Forelimb muscle (tissue), 1 donor: ENCODE data around the gene NDOR1. TPM values are rescaled to one million over a fixed set of nuclear protein-coding genes. Genes with fewer than 3 reads are reported as not detected.

Experiments
- DNase-seq: peaks from one replicate; pipeline ENCODE4 v3.0.0-alpha.2; 2013; ENCODE audit warnings: low read depth
- polyA plus RNA-seq: library from polyadenylated mRNA; unstranded; fragments of 120-200 nt; gene quantifications from one replicate; pipeline ENCODE4 v1.2.1, GENCODE V29; 2013; ENCODE audit not compliant: insufficient read length

NDOR1 gene
- polyA plus RNA-seq, 1 donor = 7.0 TPM

- no peak for DNase-seq
Observed at GRCh38 chr9:137220317-137221094, 15.0 kb downstream of the NDOR1 start.

- DNase-seq = no peak
Observed at GRCh38 chr9:137221095-137221505, 15.6 kb downstream of the NDOR1 start.

- no peak for DNase-seq
Observed at GRCh38 chr9:137221506-137222111, 16.1 kb downstream of the NDOR1 start.

- no peak for DNase-seq
Observed at GRCh38 chr9:137222190-137223077, 16.9 kb downstream of the NDOR1 start, which contains the start of gene RNF208. TSS of gene RNF208 (minus strand) at chr9:137222240. CDS start at chr9:137221212, 1,028 bp downstream.

- DNase-seq = peak; percentile 93
Observed at GRCh38 chr9:137223078-137223970, 17.8 kb downstream of the NDOR1 start.

- DNase-seq = no peak
Observed at GRCh38 chr9:137224830-137225694, 19.6 kb downstream of the NDOR1 start, which contains the start of gene CYSRT1. TSS of gene CYSRT1 (plus strand) at chr9:137225174. CDS start at chr9:137225622, 448 bp downstream.

GRCh38 chr9:137225699-137226331 lies 20.3 kb downstream of the NDOR1 start:
- DNase-seq = no peak

- no peak for DNase-seq
Observed at GRCh38 chr9:137226338-137227053, 21.0 kb downstream of the NDOR1 start.

- no peak for DNase-seq
Observed at GRCh38 chr9:137227054-137227852, 21.8 kb downstream of the NDOR1 start, which contains the start of gene RNF224. TSS of gene RNF224 (plus strand) at chr9:137227502. CDS start at chr9:137228336, 834 bp downstream.

GRCh38 chr9:137227853-137228505 lies 22.5 kb downstream of the NDOR1 start:
- DNase-seq = no peak

- DNase-seq = no peak
Observed at GRCh38 chr9:137228506-137228967, 23.0 kb downstream of the NDOR1 start.

GRCh38 chr9:137228968-137229896 lies 23.7 kb downstream of the NDOR1 start:
- no peak for DNase-seq

- no peak for DNase-seq
Observed at GRCh38 chr9:137229903-137230704, 24.6 kb downstream of the NDOR1 start.

GRCh38 chr9:137230705-137231371 lies 25.3 kb downstream of the NDOR1 start, which contains the start of gene SLC34A3:
TSS of gene SLC34A3 (plus strand) at chr9:137230901. CDS start at chr9:137231703, 802 bp downstream.
- no peak for DNase-seq
